ENCODE results near the gene HOXB2. TPM values are rescaled to one million over a fixed set of nuclear protein-coding genes. Genes with fewer than 3 reads are reported as not detected.
"Not testable (repeated sequence)": the region's sequence is repeated elsewhere in the genome, so short reads cannot be mapped to it uniquely, and the experiment has no call there.

HOXB2 gene
- total RNA-seq, 1 donor from 2014 or later, result not detected

DNA sequence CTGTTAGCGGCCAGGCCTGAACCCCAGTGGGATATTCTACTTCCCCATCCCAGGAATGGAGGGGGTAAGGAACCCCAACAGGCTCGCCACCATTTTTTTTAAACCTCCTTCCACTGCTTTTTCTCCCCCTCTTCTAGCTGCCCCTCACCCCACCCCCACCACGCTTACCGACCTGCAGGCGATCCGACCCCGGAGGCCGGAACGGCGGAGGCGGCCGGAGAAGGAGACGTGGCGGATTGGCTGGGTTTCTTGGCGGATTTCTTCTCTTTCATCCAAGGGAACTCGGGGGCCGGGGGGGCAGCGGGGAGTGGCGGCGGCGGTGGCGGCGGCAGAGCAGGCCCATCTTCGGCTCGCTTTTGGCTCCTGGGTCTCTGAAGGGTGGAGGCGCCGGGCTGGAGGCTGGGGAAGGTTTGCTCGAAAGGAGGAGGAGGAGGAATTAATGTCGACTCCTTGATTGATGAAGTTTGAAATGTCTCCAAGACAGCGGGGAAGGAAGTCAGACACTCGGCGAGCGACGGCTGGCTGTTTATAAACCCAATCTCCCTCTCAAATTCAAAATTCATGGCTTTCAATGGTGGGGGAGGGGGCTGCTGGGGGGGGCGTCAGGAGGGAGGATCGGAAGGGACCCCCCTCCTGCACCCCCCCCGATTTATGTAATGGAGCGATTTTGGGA lies 424 bp downstream of the HOXB2 start:
- FAIRE-seq, result no peak
- no peak for DNase-seq (ENCODE audit: low spot score in 2 of 2)

- no peak for FAIRE-seq
- DNase-seq (ENCODE audit: low spot score in 2 of 2), result no peak
Measured at GRCh38 chr17:48543854-48544348, 1.0 kb downstream of the HOXB2 start.

- no peak for DNase-seq (ENCODE audit: low spot score in 2 of 2)
- no peak for FAIRE-seq
Measured at GRCh38 chr17:48543107-48543853, 1.6 kb downstream of the HOXB2 start.

GRCh38 chr17:48542698-48543106 lies 2.2 kb downstream of the HOXB2 start:
- no peak for DNase-seq (ENCODE audit: low spot score in 2 of 2)
- no peak for FAIRE-seq

DNA sequence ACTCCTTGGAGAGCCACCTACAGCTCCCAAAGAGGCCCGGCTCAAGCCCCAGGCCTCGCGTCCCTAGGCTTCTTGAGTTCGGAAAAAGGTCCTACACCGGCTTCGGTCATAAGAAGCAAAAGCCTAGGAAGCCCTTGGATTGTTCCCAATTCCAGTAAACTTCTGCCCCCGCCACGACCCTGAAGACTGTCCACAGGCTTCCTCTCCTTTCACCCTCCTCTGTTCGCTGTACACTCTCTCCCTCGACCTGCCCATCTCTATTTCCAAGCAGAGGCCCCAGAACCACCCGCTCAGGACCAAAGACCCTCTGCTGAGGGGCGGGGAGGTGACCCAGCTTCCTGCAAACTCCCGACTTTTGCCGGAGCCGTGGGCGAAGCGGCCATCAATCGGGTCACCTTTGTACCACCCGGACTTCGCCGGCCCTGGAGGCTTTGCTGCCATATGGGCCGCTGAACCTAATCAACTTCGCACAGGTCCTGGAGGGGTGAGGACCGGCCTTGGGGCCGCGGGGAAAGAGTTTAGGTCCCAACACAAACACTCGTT lies 2.7 kb downstream of the HOXB2 start:
- DNase-seq (ENCODE audit: low spot score in 2 of 2) (no peak), FAIRE-seq (no peak)

DNA sequence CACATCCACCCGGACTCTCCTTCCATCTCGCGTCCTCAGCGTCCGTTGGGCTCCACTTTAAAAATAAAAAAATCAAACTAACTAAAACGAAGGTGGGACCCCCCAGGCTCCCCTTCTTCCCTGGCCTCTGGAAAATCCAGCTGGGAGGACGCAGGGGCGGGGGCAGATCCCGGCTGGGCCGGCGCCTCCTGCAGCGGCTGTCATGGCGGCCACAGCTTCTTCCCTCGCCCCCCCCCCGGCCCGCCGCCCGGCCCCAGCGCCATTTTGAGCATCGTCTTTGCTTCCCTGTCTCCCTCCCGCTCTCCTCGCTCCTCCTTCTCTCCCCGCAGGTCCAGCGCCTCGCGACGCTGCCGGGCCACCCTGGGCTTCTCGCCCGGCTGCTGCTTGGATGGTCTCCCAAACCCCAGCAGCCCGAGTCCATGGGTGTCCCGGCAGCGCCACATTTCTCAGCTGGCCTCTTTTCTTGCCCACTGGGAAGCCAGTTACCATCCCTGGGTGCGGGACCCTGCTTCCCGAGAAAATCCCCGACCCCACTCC lies 3.3 kb downstream of the HOXB2 start:
- no peak for DNase-seq (ENCODE audit: low spot score in 2 of 2)
- no peak for FAIRE-seq

DNA sequence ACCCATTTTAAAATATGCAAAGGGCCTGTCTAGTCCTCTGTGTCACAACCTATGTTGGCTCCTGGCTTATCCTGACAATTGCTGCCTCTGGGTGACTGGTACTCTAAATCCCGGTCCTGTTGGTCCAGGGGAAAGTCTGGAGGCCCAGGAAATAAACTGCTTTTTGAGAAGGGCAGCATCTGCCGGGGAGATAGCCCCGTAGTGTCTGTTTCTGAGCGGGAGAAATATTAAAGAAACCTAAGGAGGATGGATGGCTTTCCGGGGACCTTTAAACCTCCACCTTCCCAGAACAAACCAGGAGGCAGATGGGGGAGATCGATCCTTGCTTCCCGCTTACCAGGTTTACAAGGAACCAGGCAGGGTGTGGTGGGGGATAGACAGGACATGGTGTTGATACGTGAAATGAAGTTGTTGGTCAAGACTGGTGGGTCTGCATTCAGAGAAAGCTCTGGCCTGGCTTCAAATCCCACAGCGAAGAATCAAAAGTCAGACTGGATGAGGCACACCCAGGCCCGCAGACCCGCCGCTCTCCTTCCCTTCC lies 3.8 kb downstream of the HOXB2 start:
- FAIRE-seq (no peak), DNase-seq (ENCODE audit: low spot score in 2 of 2) (no peak)

DNA sequence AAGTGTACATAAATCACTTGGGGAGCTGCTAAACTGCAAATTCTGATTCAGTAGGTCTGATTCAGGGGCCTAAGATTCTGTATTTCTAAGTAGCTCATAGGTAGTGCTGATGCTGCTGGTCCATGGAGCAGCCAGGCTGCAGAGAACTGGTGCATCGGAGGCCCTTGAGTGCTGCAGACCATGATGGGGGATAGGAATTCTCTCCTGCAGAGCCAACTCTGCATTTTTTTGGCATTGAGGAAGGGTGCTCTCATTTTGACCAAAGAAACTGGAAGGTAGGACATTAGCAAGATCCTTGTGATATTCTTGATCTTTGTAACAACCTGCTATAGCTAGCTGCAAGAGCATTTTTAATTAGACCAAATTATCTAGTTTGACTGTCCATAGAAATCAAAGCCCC lies 4.7 kb downstream of the HOXB2 start:
- FAIRE-seq (no peak), DNase-seq (ENCODE audit: low spot score in 2 of 2) (no peak)

DNA sequence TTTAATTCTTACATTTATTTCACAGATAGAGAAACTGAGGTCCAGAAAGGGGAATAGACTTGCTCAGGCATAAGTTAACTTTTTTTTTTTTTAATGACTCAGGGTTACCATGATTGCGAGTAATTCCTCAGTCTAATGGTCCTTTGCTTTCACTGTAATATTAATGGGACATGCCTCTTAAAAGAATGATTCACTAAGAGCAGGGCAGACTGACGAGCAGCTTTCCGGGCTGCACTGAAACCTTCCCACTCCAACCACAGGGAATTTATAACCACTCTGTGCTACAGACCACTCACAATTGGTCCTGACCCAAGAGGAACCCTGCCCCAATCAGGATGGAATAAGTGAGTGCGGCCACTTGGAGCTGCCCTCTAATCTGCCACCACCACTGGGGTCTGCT lies 5.7 kb downstream of the HOXB2 start:
- DNase-seq (ENCODE audit: low spot score in 2 of 2) (no peak), FAIRE-seq (no peak)

- DNase-seq (ENCODE audit: low spot score in 2 of 2) (no peak), FAIRE-seq (no peak)
Measured at GRCh38 chr17:48537316-48537715, 7.6 kb downstream of the HOXB2 start.

DNA sequence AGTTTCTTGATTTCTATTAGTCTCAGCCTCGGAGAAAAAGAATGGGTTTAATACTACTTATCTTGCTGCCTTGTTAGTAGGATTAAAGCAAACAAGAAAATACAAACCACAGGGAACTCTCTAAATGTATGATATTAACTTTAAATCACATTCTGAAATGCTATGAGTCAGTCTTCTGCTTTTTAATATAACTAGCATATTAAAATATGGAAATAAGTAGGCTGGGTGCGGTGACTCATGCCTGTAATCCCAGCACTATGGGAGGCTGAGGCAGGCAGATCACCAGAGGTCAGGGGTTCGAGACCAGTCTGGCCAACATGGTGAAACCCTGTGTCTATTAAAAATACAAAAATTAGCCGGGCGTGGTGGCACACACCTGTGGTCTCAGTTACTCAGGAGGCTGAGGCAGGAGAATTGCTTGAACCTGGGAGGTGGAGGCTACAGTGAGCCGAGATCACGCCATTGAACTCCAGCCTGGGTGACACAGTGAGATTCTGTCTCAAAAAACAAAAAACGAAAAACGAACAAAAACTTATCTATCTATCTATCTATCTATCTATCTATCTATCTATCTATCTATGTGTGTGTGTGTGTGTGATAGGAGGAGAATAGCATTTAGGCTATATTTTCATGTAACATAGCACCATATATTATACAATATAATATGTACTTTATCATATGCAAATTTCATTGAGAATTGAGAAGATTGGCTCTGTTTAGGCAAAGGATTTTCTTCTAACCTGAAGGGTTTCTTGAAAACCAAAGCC lies 8.9 kb downstream of the HOXB2 start:
- not testable (repeated sequence) for FAIRE-seq; DNase-seq (ENCODE audit: low spot score in 2 of 2)

GRCh38 chr17:48532261-48532660 lies 12.6 kb downstream of the HOXB2 start:
- FAIRE-seq, result no peak
- DNase-seq (ENCODE audit: low spot score in 2 of 2), result no peak

DNA sequence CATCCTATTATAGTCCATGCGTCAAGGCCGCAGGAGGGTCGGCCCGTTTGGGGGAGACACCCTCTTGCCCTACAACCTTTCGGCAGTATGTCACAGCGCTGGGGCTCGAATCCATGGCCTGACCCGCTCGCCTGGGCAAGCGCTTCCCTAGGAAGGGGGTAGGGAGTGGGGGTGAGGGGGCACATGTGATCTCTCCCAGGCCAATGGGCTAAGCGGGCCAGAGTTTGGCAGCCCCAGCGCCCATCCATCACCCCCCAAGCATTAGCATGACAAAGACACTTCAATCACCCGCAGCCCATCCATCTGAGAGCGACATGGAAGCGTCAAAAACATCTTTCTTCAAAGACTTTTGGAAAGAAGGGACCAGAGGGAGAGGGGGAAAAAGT lies 14.0 kb downstream of the HOXB2 start, which contains the start of gene HOXB1:
TSS of gene HOXB1 (minus strand) at position 125 of the 386 bp plus-strand sequence. CDS start at position 18, 107 bp downstream.
- DNase-seq (ENCODE audit: low spot score in 2 of 2) (no peak), FAIRE-seq (no peak)

DNA sequence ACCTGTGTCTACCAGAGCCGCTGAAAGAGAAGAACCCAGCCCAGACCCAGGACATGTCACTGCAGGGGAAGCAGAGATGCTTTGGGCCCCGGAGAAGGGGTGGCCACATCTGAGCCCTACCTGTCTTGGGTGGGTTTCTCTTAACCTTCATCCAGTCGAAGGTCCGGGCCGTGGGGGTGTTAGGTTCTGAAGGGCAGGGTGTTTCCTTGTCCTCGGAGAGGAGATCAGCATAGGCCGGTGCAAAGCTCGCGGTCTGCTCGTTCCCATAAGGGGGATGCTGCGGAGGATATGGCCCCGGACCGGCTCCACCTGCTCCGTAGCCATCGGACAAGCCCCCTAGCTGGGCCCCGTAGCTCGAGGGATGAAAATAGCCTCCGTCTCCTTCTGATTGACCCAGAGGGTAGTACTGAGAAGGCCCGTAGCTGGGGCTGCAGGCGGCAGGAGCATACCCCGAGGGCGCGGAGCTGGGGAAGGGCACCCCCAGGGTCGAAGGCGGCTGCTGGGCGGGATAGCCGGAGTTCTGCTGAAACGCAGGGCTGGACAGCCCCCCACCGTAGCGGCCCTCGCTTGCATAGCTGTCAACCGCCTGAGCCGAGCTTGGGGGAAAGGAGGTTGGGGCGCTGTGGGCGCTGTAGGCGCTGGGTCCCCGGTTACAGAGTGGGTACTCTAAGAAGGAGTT lies 14.6 kb downstream of the HOXB2 start:
- FAIRE-seq (no peak), DNase-seq (ENCODE audit: low spot score in 2 of 2) (no peak)

- no peak for FAIRE-seq
- DNase-seq (ENCODE audit: low spot score in 2 of 2), result no peak
Measured at GRCh38 chr17:48529683-48530009, 15.3 kb downstream of the HOXB2 start.

DNA sequence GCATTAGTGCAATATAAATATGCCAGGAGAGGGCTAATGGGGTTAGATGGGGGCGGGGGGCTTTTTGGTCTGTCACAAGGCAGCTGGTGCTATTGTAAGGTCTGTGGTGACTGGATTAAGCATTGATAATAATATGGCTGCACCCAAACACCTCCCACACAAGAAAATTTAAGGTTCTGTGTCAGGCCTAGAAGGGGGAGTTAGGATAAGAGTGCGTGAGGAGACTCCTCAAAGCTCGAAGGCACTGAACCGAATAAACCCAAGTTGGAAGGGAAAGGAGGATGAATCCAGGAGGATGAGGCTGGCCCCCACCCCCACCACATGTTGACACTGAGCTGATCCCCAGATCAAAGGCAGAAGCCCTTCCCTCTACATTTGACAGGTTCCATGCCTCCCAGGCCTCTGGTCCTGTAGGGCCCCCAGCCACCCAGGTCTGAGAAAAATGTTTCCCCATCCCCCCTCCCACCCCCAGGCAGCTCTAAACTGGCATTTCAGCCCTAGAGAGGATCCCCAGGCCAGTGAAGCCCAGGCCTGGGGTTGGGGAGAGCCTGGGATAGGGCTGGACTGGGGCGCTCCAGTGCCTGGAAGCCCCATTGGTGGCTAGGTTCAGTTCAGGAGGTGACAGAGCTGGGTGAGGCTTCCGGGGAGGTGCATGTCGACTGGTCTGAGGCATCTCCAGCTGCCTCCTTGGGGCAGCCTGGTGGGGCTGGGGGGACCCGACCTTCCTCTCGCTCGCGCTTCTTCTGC lies 15.8 kb downstream of the HOXB2 start:
- FAIRE-seq (no peak), DNase-seq (ENCODE audit: low spot score in 2 of 2) (no peak)

DNA sequence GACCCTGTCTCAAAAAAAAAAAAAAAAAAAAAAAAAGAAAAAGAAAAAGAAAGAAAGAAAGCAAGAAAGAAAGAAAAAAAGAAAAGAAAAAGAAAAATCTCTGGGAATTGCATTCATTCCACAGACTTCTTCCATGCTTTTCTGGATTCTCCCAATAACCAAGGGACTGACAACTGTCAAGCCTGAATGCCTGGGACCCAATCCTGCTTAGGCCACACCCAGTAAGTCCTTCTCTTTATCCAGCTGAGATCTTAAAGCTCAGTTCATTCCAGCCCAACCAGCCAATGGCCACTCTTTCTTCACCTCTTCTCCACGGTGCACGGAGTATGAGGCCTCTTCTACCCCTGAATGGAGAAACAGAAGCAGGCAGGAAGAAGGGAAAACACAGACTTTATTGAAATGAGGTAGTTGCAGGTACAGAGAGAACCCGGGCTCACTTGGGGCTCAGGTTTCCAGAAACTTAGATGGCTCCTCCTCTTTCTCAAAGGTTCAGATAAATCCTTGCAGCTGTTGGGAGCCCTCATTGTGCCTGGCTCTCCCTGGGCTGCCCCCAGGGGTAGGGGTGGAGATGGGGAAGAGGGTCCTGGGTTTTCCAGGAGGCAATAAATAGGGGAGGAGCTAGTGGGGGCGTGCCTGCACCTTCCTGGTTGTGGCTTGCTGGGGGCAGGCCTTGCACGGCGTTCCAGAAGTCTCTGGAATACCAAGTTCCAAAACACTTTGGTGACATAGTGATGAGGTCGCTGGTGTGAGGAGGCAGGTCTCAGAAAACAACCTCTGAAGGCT lies 16.6 kb downstream of the HOXB2 start:
- FAIRE-seq (no peak), DNase-seq (ENCODE audit: low spot score in 2 of 2) (no peak)

- no peak for DNase-seq (ENCODE audit: low spot score in 2 of 2)
- no peak for FAIRE-seq
Measured at GRCh38 chr17:48527547-48527932, 17.4 kb downstream of the HOXB2 start.
